Measurements from ENCODE around the gene PIP4K2C. TPM values are rescaled to one million over a fixed set of nuclear protein-coding genes. Genes with fewer than 3 reads are reported as not detected.
A peak's percentile ranks its signal among the peaks of the same experiment; 100 is the strongest.

The PIP4K2C gene
- total RNA-seq, 6 experiments from 2014 or later = 11.3 to 27.6 (median 12.8) TPM

GRCh38 chr12:57579011-57579410 lies 12.0 kb upstream of the PIP4K2C start:
- Histone ChIP-seq H3K9me3 (no peaks in the 10 kb centered on the region), H3K27ac (no peak overlapping the region), H3K4me1 (peaks cover 0 to 3% (median 0%) of the 10 kb centered on the region in 4 donors), H3K27me3 (no peaks in the 10 kb centered on the region), H3K4me3 (no peak overlapping the region), H3K36me3 (no peaks in the 10 kb centered on the region)
- TF ChIP-seq CTCF (IDR thresholded peaks at IDR 0.05) (no peak), POLR2A (IDR thresholded peaks at IDR 0.05) (no peak)
- 89% methylated on average over 2 of the region's 2 CpGs for WGBS (ENCODE audit: insufficient coverage, low coverage, low lambda C conversion rate, missing lambda C conversion rate)
- DNase-seq = no peak
- intact Hi-C loops (cut with DNase I) = no loop called here
- ATAC-seq = no peak

DNA sequence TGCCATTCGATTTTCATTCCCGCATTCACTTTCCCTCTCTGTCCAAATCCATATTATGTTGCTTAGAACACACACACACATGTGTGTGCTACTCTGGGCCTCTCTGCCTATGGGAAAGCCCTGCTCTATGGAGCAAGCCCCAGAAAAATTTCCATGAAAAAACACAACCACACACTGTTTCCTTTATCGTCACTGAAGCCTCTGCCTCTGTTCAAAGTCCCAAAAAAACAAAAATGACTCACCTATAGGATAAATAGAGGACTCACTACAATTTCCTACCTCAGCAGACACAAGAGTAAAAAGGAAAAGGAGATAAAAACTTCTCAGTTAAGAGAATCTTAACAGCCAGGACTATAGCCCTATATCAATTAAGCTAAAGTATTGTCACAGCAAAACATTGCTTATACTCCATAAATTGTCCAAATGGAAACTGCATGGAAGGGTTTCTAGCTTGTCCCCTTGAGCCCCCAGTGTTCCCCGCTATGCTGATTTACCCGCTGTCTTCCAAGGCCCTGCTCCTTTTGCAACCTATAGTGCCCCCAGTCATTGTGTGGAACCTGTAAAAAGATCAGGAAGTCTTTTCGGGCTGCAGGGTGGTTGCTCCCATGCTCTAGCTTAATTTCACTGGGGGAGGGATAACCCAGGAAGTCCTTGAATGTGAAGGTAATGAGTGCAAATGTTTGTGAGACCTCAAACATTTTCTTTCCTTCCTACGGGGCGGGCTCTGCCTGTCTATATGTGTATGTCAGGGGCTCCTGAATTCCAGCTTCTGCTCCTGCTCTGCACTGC lies 11.1 kb upstream of the PIP4K2C start:
- peaks cover 0 to 3% (median 0%) of the 10 kb centered on the region in 4 donors for H3K4me1 ChIP-seq
- no peak overlapping the region for H3K27ac ChIP-seq
- WGBS (ENCODE audit: insufficient coverage, low coverage, low lambda C conversion rate, missing lambda C conversion rate) = 74% methylated on average over 6 of the region's 8 CpGs
- TF ChIP-seq POLR2A (IDR thresholded peaks at IDR 0.05) (no peak), CTCF (IDR thresholded peaks at IDR 0.05) (no peak)
- no peak overlapping the region for H3K4me3 ChIP-seq
- no peaks in the 10 kb centered on the region for H3K36me3 ChIP-seq
- no peaks in the 10 kb centered on the region for H3K27me3 ChIP-seq
- no peaks in the 10 kb centered on the region for H3K9me3 ChIP-seq
- ATAC-seq (peak in 1 of 4 donors; percentile 69), DNase-seq (no peak)
- intact Hi-C loops (cut with DNase I) = loop anchor here (5.0 kb wide), 1 partner anchor 42 kb away; no protein-coding TSS in a partner anchor

DNA sequence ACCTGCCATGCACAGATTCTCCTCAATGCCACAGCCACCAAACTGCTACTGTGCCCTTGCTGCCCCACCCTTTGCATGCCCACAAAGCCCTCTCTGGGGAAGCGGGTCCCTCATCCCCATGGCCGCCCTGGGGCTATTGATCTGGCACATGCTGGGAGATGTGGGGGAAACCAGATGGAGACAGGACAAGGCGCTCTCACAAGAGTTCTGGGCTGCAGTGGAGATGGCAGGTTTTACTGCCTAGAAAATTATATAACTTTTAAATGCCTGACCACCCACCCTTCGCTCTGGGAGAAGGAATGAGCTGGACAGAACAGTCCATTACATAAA lies 10.6 kb upstream of the PIP4K2C start:
- Histone ChIP-seq H3K4me1 (peaks cover 0 to 3% (median 0%) of the 10 kb centered on the region in 4 donors), H3K4me3 (no peak overlapping the region), H3K36me3 (no peaks in the 10 kb centered on the region), H3K9me3 (no peaks in the 10 kb centered on the region), H3K27ac (no peak overlapping the region), H3K27me3 (no peaks in the 10 kb centered on the region)
- DNase-seq (no peak), ATAC-seq (no peak)
- WGBS (ENCODE audit: insufficient coverage, low coverage, low lambda C conversion rate, missing lambda C conversion rate) = 93% methylated on average over 2 of the region's 4 CpGs
- intact Hi-C loops (cut with DNase I) = loop anchor here (5.0 kb wide), 1 partner anchor 42 kb away; no protein-coding TSS in a partner anchor
- TF ChIP-seq POLR2A (IDR thresholded peaks at IDR 0.05) = no peak
- TF ChIP-seq CTCF (IDR thresholded peaks at IDR 0.05) = no peak

GRCh38 chr12:57581802-57582201 lies 9.2 kb upstream of the PIP4K2C start:
- H3K27me3 ChIP-seq = no peaks in the 10 kb centered on the region
- 50% methylated on average over 1 of the region's 1 CpG for WGBS (ENCODE audit: insufficient coverage, low coverage, low lambda C conversion rate, missing lambda C conversion rate)
- H3K4me1 ChIP-seq = peaks cover 0 to 9% (median 0%) of the 10 kb centered on the region in 4 donors
- H3K36me3 ChIP-seq = no peaks in the 10 kb centered on the region
- no peaks in the 10 kb centered on the region for H3K9me3 ChIP-seq
- no peak overlapping the region for H3K27ac ChIP-seq
- ATAC-seq = no peak
- no peak overlapping the region for H3K4me3 ChIP-seq
- DNase-seq = no peak
- no peak for TF ChIP-seq CTCF (IDR thresholded peaks at IDR 0.05)
- no peak for TF ChIP-seq POLR2A (IDR thresholded peaks at IDR 0.05)
- intact Hi-C loops (cut with DNase I) = loop anchor here (5.0 kb wide), 1 partner anchor 40 kb away; no protein-coding TSS in a partner anchor

Measured in right lobe of liver (tissue), 6 donors.